ENCODE measurements around the gene MOB3B. TPM values are rescaled to one million over a fixed set of nuclear protein-coding genes. Genes with fewer than 3 reads are reported as not detected.
A peak's percentile ranks its signal among the peaks of the same experiment; 100 is the strongest.

The MOB3B gene
- total and polyA plus RNA-seq, 10 of the 15 experiments (the other 5 are each of a cell fraction or from before 2014, with no cell fraction given): 0.44 to 2.7 (median 0.91) TPM

DNA sequence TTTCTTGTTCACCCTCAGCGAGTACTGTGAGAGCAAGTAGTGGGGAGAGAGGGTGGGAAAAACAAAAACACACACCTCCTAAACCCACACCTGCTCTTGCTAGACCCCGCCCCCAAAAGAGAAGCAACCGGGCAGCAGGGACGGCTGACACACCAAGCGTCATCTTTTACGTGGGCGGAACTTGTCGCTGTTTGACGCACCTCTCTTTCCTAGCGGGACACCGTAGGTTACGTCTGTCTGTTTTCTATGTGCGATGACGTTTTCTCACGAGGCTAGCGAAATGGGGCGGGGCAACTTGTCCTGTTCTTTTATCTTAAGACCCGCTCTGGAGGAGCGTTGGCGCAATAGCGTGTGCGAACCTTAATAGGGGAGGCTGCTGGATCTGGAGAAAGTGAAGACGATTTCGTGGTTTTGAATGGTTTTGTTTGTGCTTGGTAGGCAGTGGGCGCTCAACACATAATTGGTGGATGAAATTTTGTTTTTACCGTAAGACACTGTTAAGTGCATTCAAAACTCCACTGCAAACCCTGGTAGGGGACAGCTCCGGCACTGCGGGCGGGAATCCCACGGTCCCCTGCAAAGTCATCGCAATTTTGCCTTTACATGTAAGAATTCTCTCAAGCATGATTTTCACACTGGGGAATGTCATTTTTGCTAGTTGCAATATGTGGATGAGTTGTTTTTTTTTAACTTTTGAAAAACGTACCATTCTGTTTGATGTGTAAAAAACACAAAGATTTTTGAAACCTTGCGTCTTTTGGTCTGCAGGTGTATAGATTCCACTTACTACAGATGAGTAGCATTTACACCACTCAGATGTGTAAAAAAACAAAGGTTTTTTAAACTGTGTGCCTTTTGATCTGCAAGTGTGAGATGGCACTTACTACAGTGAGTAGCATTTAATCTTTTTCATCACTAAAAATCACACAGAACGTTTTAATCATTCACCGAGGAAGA, 44.3 kb upstream of the MOB3B start (continued):
- peak; percentile 68 for TF ChIP-seq NKRF (conservative IDR thresholded peaks at IDR 0.05)
- peak; percentile 72 for TF ChIP-seq HCFC1 (IDR thresholded peaks at IDR 0.05; ENCODE audit: low read length)
- peak; percentile 95 for TF ChIP-seq YY1 (IDR thresholded peaks at IDR 0.05; ENCODE audit: low read depth, low read length)
- no peak for TF ChIP-seq KDM1A (IDR thresholded peaks at IDR 0.05; ENCODE audit: borderline replicate concordance)
- no peak for TF ChIP-seq SMC3 (IDR thresholded peaks at IDR 0.05; ENCODE audit: borderline replicate concordance, low read length)
- TF ChIP-seq SREBF2 (IDR thresholded peaks at IDR 0.05; ENCODE audit: low read length): no peak
- TF ChIP-seq, protein P1, sequence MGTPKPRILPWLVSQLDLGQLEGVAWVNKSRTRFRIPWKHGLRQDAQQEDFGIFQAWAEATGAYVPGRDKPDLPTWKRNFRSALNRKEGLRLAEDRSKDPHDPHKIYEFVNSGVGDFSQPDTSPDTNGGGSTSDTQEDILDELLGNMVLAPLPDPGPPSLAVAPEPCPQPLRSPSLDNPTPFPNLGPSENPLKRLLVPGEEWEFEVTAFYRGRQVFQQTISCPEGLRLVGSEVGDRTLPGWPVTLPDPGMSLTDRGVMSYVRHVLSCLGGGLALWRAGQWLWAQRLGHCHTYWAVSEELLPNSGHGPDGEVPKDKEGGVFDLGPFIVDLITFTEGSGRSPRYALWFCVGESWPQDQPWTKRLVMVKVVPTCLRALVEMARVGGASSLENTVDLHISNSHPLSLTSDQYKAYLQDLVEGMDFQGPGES (IDR thresholded peaks at IDR 0.05): no peak
- TF ChIP-seq CTCF (IDR thresholded peaks at IDR 0.05 in 2 of 3, conservative IDR thresholded peaks at IDR 0.05 in 1 of 3; ENCODE audit: control insufficient read depth in 2 of 3, extremely low read depth in 1 of 3, insufficient read depth in 1 of 3, low read depth in 3 of 3, low read length in 3 of 3): no peak
- TF ChIP-seq NFYA (IDR thresholded peaks at IDR 0.05; ENCODE audit: borderline replicate concordance, low read depth, low read length): no peak
- peak; percentile 45; the same call in 1 of the 2 replicates for TF ChIP-seq NFIC (IDR thresholded peaks at IDR 0.05; ENCODE audit: low read depth, low read length)
- TF ChIP-seq ZNF274 (IDR thresholded peaks at IDR 0.05; ENCODE audit: insufficient read depth, insufficient read length): no peak
- TF ChIP-seq ATF7 (IDR thresholded peaks at IDR 0.05; ENCODE audit: low read depth): peak; percentile 98
- TF ChIP-seq ZBTB4 (CRISPR knock-in tag; IDR thresholded peaks at IDR 0.05): no peak
- peak; percentile 98 for TF ChIP-seq NBN (IDR thresholded peaks at IDR 0.05)
- TF ChIP-seq IKZF1 (conservative IDR thresholded peaks at IDR 0.05): 0 out of 2 replicates have a peak, but pooled peaks have one; percentile 11
- TF ChIP-seq YBX1 (IDR thresholded peaks at IDR 0.05): no peak
- peak; percentile 83; the same call in 1 of the 2 replicates for TF ChIP-seq CHD2 (IDR thresholded peaks at IDR 0.05; ENCODE audit: borderline replicate concordance, low read depth, low read length)
- TF ChIP-seq ETV6 (conservative IDR thresholded peaks at IDR 0.05 in 1 of 2, IDR thresholded peaks at IDR 0.05 in 1 of 2; ENCODE audit: borderline replicate concordance in 1 of 2, low read depth in 1 of 2): no peak; a peak in 1 of 4 replicates

Measured in GM12878 (cell line).